ENCODE data around the gene LRRC74A. TPM values are rescaled to one million over a fixed set of nuclear protein-coding genes. Genes with fewer than 3 reads are reported as not detected.
A peak's percentile ranks its signal among the peaks of the same experiment; 100 is the strongest.

The LRRC74A gene
- total RNA-seq, 2 donors from 2014 or later, result not detected

DNA sequence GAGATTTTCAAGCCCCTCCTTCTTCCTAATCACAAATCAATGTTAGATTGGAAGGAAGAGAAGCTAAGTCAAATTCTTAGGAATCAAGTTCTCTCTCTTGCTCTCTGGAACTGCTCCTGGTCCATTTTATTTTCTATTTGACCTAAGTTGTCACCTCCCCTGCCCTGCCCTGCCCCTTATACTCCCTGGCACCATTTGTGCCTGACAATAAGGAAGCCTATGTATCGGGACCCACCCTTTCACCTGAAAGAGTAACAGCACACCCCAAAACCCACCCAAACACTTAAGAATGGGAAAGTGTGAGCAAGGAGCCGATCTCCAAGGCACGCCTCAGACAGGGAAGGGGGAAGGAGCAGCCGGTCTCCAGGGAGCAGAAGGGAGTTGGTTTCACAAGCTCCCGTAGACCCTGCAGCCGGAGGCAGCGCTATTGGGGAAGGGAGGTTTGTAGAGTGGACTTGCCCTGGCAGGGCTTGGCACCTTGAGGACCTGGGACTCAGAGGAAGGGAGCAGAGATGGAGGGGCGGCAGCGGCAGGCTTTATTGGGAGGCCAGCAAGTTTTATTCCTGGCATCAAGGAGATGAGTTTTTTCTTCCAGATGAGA lies 1.6 kb downstream of the LRRC74A start:
- Histone ChIP-seq H3K9me3 (no peaks in the 10 kb centered on the region), H3K27me3 (no peaks in the 10 kb centered on the region), H3K4me3 (no peak overlapping the region), H3K27ac (peak overlapping the region; percentile 88 to 95 (median 94)), H3K36me3 (replicated peaks in 1 of 2; ENCODE audit: insufficient read depth in 1 of 2, low read depth in 2 of 2) (no peaks in the 10 kb centered on the region), H3K4me1 (peaks cover 72% of the 10 kb centered on the region)
- WGBS, 2 donors, result 9 to 16% methylated on average over 8 to 9 of the region's 9 CpGs
- TF ChIP-seq, protein P1, sequence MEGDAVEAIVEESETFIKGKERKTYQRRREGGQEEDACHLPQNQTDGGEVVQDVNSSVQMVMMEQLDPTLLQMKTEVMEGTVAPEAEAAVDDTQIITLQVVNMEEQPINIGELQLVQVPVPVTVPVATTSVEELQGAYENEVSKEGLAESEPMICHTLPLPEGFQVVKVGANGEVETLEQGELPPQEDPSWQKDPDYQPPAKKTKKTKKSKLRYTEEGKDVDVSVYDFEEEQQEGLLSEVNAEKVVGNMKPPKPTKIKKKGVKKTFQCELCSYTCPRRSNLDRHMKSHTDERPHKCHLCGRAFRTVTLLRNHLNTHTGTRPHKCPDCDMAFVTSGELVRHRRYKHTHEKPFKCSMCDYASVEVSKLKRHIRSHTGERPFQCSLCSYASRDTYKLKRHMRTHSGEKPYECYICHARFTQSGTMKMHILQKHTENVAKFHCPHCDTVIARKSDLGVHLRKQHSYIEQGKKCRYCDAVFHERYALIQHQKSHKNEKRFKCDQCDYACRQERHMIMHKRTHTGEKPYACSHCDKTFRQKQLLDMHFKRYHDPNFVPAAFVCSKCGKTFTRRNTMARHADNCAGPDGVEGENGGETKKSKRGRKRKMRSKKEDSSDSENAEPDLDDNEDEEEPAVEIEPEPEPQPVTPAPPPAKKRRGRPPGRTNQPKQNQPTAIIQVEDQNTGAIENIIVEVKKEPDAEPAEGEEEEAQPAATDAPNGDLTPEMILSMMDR (IDR thresholded peaks at IDR 0.05), result no peak
- TF ChIP-seq POLR2A (IDR thresholded peaks at IDR 0.05), result no peak
- ATAC-seq, result peak; percentile 28
- intact Hi-C loops (cut with DNase I), result no loop called here
- DNase-seq, result peak; percentile 49 to 62 (median 52)

DNA sequence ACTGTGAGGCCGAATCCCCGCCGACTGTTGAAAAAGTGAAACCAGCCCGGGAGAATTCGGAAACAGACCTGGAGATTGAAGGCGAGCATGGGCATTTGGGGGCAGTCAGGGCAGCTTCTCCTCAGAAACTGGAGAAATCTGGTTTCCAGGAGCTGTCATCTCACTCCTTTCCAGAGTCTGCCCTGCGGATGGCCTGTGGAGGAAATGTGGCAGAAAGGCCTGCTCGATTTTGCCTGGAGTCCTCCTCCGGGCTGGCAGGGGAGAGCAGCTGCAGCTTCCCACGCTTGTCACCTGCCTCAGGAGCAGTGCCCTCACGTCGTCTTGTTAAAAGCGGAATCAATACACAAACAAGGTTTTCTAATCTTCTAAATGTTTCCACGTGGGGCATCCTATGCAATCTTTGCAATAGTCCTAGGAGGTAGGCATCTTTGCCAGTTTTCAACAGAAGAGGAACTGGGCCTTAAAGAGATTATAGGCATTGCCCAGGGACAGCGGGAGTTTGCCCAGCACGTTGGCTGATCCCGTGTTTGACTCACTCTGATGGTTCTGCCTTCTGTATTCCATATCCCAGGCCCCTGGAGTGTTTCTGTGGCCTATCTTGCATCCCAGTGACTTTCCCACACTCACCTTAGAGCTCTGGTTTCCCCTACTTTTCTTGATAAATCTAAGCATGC lies 2.3 kb downstream of the LRRC74A start:
- 20 to 26% methylated on average over 9 to 17 of the region's 17 CpGs for WGBS, 2 donors
- ATAC-seq, result peak; percentile 75

DNA sequence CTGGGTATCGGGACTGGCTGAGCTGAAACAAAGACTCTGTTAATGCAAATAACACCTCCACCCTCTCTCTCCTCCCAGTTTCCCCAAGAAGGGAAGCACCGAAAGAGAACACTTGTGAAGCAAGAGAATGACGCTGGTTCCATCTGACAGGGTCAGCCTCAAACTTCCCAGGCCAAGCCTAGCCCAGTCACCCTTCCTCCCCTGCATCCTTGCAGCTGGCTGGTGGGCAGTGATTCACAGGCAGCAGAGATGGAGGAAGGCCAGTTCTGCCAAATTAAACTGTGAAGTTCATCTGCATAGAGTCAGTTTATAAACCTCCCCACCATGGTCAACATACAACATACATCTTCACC lies 2.8 kb downstream of the LRRC74A start:
- intact Hi-C loops (cut with DNase I), result no loop called here
- TF ChIP-seq POLR2A (IDR thresholded peaks at IDR 0.05), result no peak
- TF ChIP-seq, protein P1 (IDR thresholded peaks at IDR 0.05), result no peak
- Histone ChIP-seq H3K27ac (peak overlapping the region; percentile 88 to 95 (median 94)), H3K27me3 (no peaks in the 10 kb centered on the region), H3K4me3 (no peak overlapping the region), H3K9me3 (no peaks in the 10 kb centered on the region), H3K36me3 (replicated peaks in 1 of 2; ENCODE audit: insufficient read depth in 1 of 2, low read depth in 2 of 2) (no peaks in the 10 kb centered on the region), H3K4me1 (peaks cover 84% of the 10 kb centered on the region)
- ATAC-seq (peak; percentile 11), DNase-seq (peak; percentile 41 to 80 (median 63))
- WGBS, 2 donors, result 0 to 10% methylated on average over 3 of the region's 3 CpGs

More for the DNA sequence above, 2.3 kb downstream of the LRRC74A start:
- Histone ChIP-seq H3K4me3 (no peak overlapping the region), H3K4me1 (peaks cover 79% of the 10 kb centered on the region), H3K27ac (peak overlapping the region; percentile 88 to 95 (median 94)), H3K27me3 (no peaks in the 10 kb centered on the region), H3K9me3 (no peaks in the 10 kb centered on the region), H3K36me3 (replicated peaks in 1 of 2; ENCODE audit: insufficient read depth in 1 of 2, low read depth in 2 of 2) (no peaks in the 10 kb centered on the region)
- TF ChIP-seq POLR2A (IDR thresholded peaks at IDR 0.05), result peak; percentile 30 to 83 (median 83)
- TF ChIP-seq, protein P1 (IDR thresholded peaks at IDR 0.05), result peak in 2 of 7 experiments; percentile 3 to 6
- intact Hi-C loops (cut with DNase I), result no loop called here
- DNase-seq, result peak; percentile 87 to 93 (median 91)

DNA sequence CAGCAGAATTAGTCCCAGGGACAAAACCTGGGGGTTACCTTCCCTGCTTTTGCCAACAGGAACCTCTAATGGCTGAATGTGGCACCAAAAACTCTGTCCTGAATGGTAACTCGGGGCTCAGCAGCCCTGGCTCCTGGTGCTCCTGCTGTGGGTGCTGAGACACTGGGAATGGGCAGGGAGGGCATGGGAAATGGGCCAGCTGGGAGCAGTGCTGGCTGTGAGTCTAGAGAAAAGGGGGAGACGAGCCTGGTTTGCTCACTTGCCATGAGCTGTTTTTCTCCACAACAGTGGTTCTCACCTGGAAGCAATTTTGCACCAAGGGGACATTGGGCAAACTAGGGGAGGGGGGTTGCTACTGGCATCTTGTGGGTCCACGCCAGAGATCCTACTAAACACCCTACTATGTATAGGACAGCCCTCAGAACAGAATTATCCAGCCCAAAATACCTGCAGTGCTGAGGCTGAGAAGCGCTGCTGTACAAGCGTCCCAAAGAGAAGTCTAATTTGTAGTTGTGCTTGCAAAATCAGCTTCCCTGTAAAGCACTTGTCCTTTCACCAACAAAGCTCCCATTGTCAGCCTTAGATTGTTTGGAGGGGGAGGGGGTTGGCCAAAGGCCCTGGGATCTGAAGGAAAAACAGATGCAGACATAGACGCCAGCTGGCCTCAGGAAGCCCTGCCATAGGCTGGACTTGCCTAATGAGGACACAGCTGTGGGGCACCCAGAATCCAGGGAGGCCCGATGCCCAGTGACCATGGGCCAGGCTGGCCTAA lies 3.6 kb downstream of the LRRC74A start:
- DNase-seq, result peak; percentile 88 to 95 (median 92)

More for the DNA sequence above, 3.6 kb downstream of the LRRC74A start:
- TF ChIP-seq, protein P1 (IDR thresholded peaks at IDR 0.05), result no peak
- peak in 2 of 3 donors; percentile 47 to 56 for TF ChIP-seq POLR2A (IDR thresholded peaks at IDR 0.05)
- H3K27me3 ChIP-seq, result no peaks in the 10 kb centered on the region
- 11 to 21% methylated on average over 6 to 7 of the region's 7 CpGs for WGBS, 2 donors
- intact Hi-C loops (cut with DNase I), result no loop called here
- H3K36me3 ChIP-seq (replicated peaks in 1 of 2; ENCODE audit: insufficient read depth in 1 of 2, low read depth in 2 of 2), result no peaks in the 10 kb centered on the region
- no peaks in the 10 kb centered on the region for H3K9me3 ChIP-seq
- peak overlapping the region; percentile 88 to 95 (median 94) for H3K27ac ChIP-seq
- peak; percentile 75 for ATAC-seq
- H3K4me1 ChIP-seq, result peaks cover 92% of the 10 kb centered on the region
- H3K4me3 ChIP-seq, result no peak overlapping the region

All from body of pancreas (tissue), 4 donors.